HepG2 (cell line): ENCODE measurements around the gene ATP8A2. TPM values are rescaled to one million over a fixed set of nuclear protein-coding genes. Genes with fewer than 3 reads are reported as not detected.

Source experiments
- ATAC-seq: fragments of 200-7000 bp; cut with Tn5 transposase; 3 replicates; pipeline ENCODE4 v1.9.1; 2020; ENCODE audit warnings: mild to moderate bottlenecking, moderate library complexity
- BruUV-seq: library from RNA; stranded (reverse); fragments of 400-500 nt; replicated peaks from 2 replicates; lab custom pipeline; 2021; lab: Mats Ljungman, UMichigan
- CTCF ChIA-PET: fragments of 300-600 bp; formaldehyde crosslinking; extraction: SDS; loops from one replicate; lab custom pipeline; 2021; ENCODE audit warnings: low total read pairs, inconsistent platforms, low intra/inter-chr PET ratio; lab: Yijun Ruan, JAX
- POLR2A ChIA-PET: fragments of 350-600 bp; sonication (Branson Sonifier 250); formaldehyde crosslinking; loops from one replicate; lab custom pipeline; 2020; ENCODE audit warnings: antibody characterized with exemption, inconsistent platforms; lab: Yijun Ruan, JAX
- DNase-seq: peaks from one replicate; pipeline ENCODE4 v3.0.0-alpha.2; 2015; ENCODE audit warnings: low spot score
- FAIRE-seq: peaks from 3 replicates; lab custom pipeline; 2011; peaks lifted over from hg19 to GRCh38; lab: Jason Lieb, UNC
- H2AFZ ChIP-seq: one replicate; pipeline ENCODE4 v1.6.1; 2011; ENCODE audit warnings: low read length, inconsistent platforms
- H3K27ac ChIP-seq: fragments of 300-600 bp; 3 replicates; pipeline ENCODE4 v1.8.0; 2011; ENCODE audit warnings: mixed run types, mild to moderate bottlenecking, mixed read lengths, low read length, inconsistent platforms; ENCODE audit not compliant: insufficient read depth; ENCODE audit errors: extremely low read length
- H3K27me3 ChIP-seq, 2 experiments: fragments of 200-600 bp in 1 of 2; 2 replicates in 1 of 2; 3 replicates in 1 of 2; pipeline versions ENCODE4 v1.6.0 to v1.8.0; 2011; ENCODE audit warnings: low read length in 2 of 2, mild to moderate bottlenecking in 2 of 2, moderate library complexity in 2 of 2, inconsistent platforms in 1 of 2; ENCODE audit not compliant: insufficient read depth in 2 of 2, control insufficient read depth in 1 of 2
- H3K36me3 ChIP-seq, 2 experiments: fragments of 200-600 bp in 1 of 2; replicated peaks in 1 of 2; 2 replicates in 1 of 2; 3 replicates in 1 of 2; pipeline versions ENCODE4 v1.5.1 to v1.8.0; 2011; ENCODE audit warnings: low read length in 2 of 2, inconsistent platforms in 1 of 2; ENCODE audit not compliant: insufficient read depth in 2 of 2, control insufficient read depth in 1 of 2
- H3K4me1 ChIP-seq: 2 replicates; pipeline ENCODE4 v1.5.1; 2012; ENCODE audit warnings: low read length, inconsistent platforms; ENCODE audit not compliant: insufficient read depth
- H3K4me2 ChIP-seq: 2 replicates; pipeline ENCODE4 v1.6.0; 2011; ENCODE audit warnings: low read depth, low read length, inconsistent platforms
- H3K4me3 ChIP-seq, 3 experiments: fragments of 200-600 bp in 1 of 3; sonication (generic), shearing (Covaris generic) in 1 of 3; replicated peaks in 1 of 3; 2 replicates each; pipeline ENCODE4 v1.5.1; 2011 to 2016; ENCODE audit warnings: low read length in 3 of 3, inconsistent platforms in 2 of 3, low read depth in 2 of 3, mild to moderate bottlenecking in 2 of 3, control low read depth in 1 of 3, mixed read lengths in 1 of 3; ENCODE audit not compliant: insufficient read depth in 1 of 3
- H3K79me2 ChIP-seq: one replicate; pipeline ENCODE4 v1.6.1; 2011; ENCODE audit warnings: low read length, inconsistent platforms; ENCODE audit not compliant: insufficient read depth
- H3K9ac ChIP-seq: 2 replicates; pipeline ENCODE4 v1.6.0; 2011; ENCODE audit warnings: mild to moderate bottlenecking, low read depth, low read length, inconsistent platforms; ENCODE audit not compliant: insufficient read depth
- H3K9me3 ChIP-seq: 2 replicates; pipeline ENCODE4 v1.5.1; 2012; ENCODE audit warnings: mild to moderate bottlenecking, low read length
- H4K20me1 ChIP-seq: 2 replicates; pipeline ENCODE4 v1.6.0; 2011; ENCODE audit warnings: inconsistent platforms, mild to moderate bottlenecking, low read length, moderate library complexity; ENCODE audit not compliant: insufficient read depth
- AGO1 ChIP-seq: fragments of 200-400 bp; formaldehyde crosslinking; IDR thresholded peaks from 2 replicates; pipeline ENCODE4 v1.6.1; 2017; ENCODE audit warnings: mild to moderate bottlenecking, low read depth, low read length, moderate library complexity; ENCODE audit not compliant: poor library complexity, severe bottlenecking
- CREM ChIP-seq, 2 experiments: sonication (generic) in 1 of 2; formaldehyde crosslinking in 1 of 2; IDR thresholded peaks; 2 replicates each; pipeline versions ENCODE4 v1.4.0 to v1.6.1; 2016 to 2020; ENCODE audit warnings: antibody characterized with exemption in 1 of 2, mild to moderate bottlenecking in 1 of 2, missing genetic modification reagents in 1 of 2
- HCFC1 ChIP-seq: fragments of 150-350 bp; IDR thresholded peaks from 2 replicates; pipeline ENCODE4 v1.6.1; 2014; ENCODE audit warnings: low read depth, low read length
- POLR2AphosphoS2 ChIP-seq: IDR thresholded peaks from 2 replicates; pipeline ENCODE4 v1.6.1; 2011; ENCODE audit warnings: low read depth, low read length, improper control_type of control experiment
- SIX4 ChIP-seq: sonication (generic); formaldehyde crosslinking; IDR thresholded peaks from 2 replicates; pipeline ENCODE4 v1.4.0; 2020; ENCODE audit warnings: missing genetic modification reagents
- SNRNP70 ChIP-seq: fragments of 200-400 bp; formaldehyde crosslinking; IDR thresholded peaks from 2 replicates; pipeline ENCODE4 v1.6.1; 2017; ENCODE audit warnings: mild to moderate bottlenecking, low read depth, low read length, moderate library complexity
- SYNCRIP ChIP-seq: fragments of 200-400 bp; formaldehyde crosslinking; IDR thresholded peaks from 2 replicates; pipeline ENCODE4 v1.6.1; 2018; ENCODE audit warnings: mild to moderate bottlenecking, low read depth, low read length; ENCODE audit not compliant: insufficient read depth
- ZFAT ChIP-seq: sonication (generic); formaldehyde crosslinking; conservative IDR thresholded peaks from 2 replicates; pipeline ENCODE4 v1.8.1; 2023; ENCODE audit warnings: missing genetic modification reagents, inconsistent platforms
- ZKSCAN5 ChIP-seq: sonication (generic); formaldehyde crosslinking; IDR thresholded peaks from 2 replicates; pipeline ENCODE4 v1.5.1; 2020; ENCODE audit warnings: mild to moderate bottlenecking, missing genetic modification reagents
- ZNF136 ChIP-seq: sonication (generic); formaldehyde crosslinking; IDR thresholded peaks from 2 replicates; pipeline ENCODE4 v1.8.1; 2022; ENCODE audit warnings: low read depth, mild to moderate bottlenecking, moderate library complexity, missing genetic modification reagents
- ZNF160 ChIP-seq: sonication (generic); formaldehyde crosslinking; IDR thresholded peaks from 2 replicates; pipeline ENCODE4 v1.8.0; 2022; ENCODE audit warnings: mild to moderate bottlenecking, inconsistent platforms, missing genetic modification reagents
- ZNF253 ChIP-seq: sonication (generic); formaldehyde crosslinking; IDR thresholded peaks from 2 replicates; pipeline ENCODE4 v1.8.0; 2022; ENCODE audit warnings: mild to moderate bottlenecking, missing genetic modification reagents, borderline replicate concordance
- ZNF33A ChIP-seq: sonication (generic); formaldehyde crosslinking; IDR thresholded peaks from 2 replicates; pipeline ENCODE4 v1.5.1; 2020; ENCODE audit warnings: missing genetic modification reagents, mild to moderate bottlenecking, moderate library complexity, borderline replicate concordance
- ZNF343 ChIP-seq: sonication (generic); formaldehyde crosslinking; IDR thresholded peaks from 2 replicates; pipeline ENCODE4 v1.4.0; 2020; ENCODE audit warnings: mild to moderate bottlenecking, missing genetic modification reagents
- ZNF878 ChIP-seq: sonication (generic); formaldehyde crosslinking; IDR thresholded peaks from 2 replicates; pipeline ENCODE4 v1.8.1; 2023; ENCODE audit warnings: mild to moderate bottlenecking, missing genetic modification reagents, moderate library complexity
- ZSCAN9 ChIP-seq: IDR thresholded peaks from 2 replicates; pipeline ENCODE4 v1.6.1; 2016; ENCODE audit warnings: borderline replicate concordance
- WGBS: methylation state at CpG from one replicate; pipeline ENCODE4 v1.1.6; 2017; ENCODE audit warnings: low lambda C conversion rate; 5-methylcytosine and 5-hydroxymethylcytosine counted together
- in situ Hi-C: cut with HindIII; loops from 2 replicates; pipeline ENCODE4 v1.10.0; 2017; ENCODE audit warnings: low pct_unique_long_range_greater_than_20kb; ENCODE audit not compliant: extremely low pct_ligation_motif_present
- intact Hi-C: fragments of 100-400 bp; cut with micrococcal nuclease; formaldehyde crosslinking; loops from one replicate; pipeline ENCODE4 v1.10.0; 2022; ENCODE audit not compliant: unreplicated experiment
- polyA plus RNA-seq, 8 experiments: library from polyadenylated mRNA; depleted of rRNA in 3 of 8; stranded (reverse) in 7 of 8; unstranded in 1 of 8; fragments of >200 nt; fragmentation: Illumina TruSeq in 4 of 8; extraction: Trizol in 4 of 8; gene quantifications; 2 replicates each; pipeline versions ENCODE4 v1.2.1 to v1.2.3, GENCODE V29; 2011 to 2016; ENCODE audit warnings: low read depth in 4 of 8, missing spikeins in 1 of 8, mixed read lengths in 1 of 8; ENCODE audit not compliant: insufficient read depth in 1 of 8
- total RNA-seq, 5 experiments: library from RNA; depleted of rRNA; stranded (reverse); fragments of >200 nt; fragmentation: Illumina TruSeq; extraction: Trizol; gene quantifications; 2 replicates each; pipeline ENCODE4 v1.2.3, GENCODE V29; 2016; ENCODE audit warnings: low read depth in 1 of 5
- TF ChIP-seq, protein P1 (sequence below): IDR thresholded peaks from 2 replicates; pipeline ENCODE4 v1.6.1; 2016; ENCODE audit warnings: missing compliant biosample characterization, missing genetic modification reagents, borderline replicate concordance
- TF ChIP-seq, protein P2 (sequence below): sonication (generic); formaldehyde crosslinking; IDR thresholded peaks from 2 replicates; pipeline ENCODE4 v1.5.1; 2020; ENCODE audit warnings: mild to moderate bottlenecking, moderate library complexity, missing genetic modification reagents

ATP8A2 gene
- total and polyA plus RNA-seq, 2 of the 13 experiments (the other 11 are each of a cell fraction or from before 2014, with no cell fraction given) = 0.09 TPM; not detected in 1

DNA sequence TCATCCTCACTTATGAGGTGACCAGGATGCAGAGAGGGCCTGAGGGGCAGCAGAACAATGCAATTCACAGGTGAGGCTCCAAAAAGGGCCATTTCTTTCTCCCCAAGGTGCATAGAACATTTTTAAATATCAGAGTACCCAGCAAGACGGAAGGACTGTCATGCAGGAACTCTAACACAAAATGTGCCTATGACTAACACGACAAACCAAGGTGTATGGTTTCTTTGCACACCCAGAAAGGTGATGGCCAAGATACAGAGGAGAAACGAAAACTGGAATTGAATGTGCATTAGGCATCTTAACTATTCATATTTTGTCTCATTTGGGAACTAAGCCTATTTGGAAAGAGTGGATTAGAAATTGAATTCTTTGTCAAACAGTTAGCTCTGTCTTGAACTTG lies 650.2 kb downstream of the ATP8A2 start:
- DNase-seq (no peak), ATAC-seq (no peak), FAIRE-seq (no peak)
- no peak overlapping the region for H3K4me3 ChIP-seq
- WGBS = 0% methylated on average over 3 of the region's 3 CpGs
- BruUV-seq = no TSS peak
- CTCF ChIA-PET = no interaction called here
- H3K9me3 ChIP-seq = no peaks in the 10 kb centered on the region
- no peaks in the 10 kb centered on the region for H4K20me1 ChIP-seq
- no peak overlapping the region for H3K4me2 ChIP-seq
- no peak overlapping the region for H3K27ac ChIP-seq
- no peaks in the 10 kb centered on the region for H3K4me1 ChIP-seq
- H2AFZ ChIP-seq = no peak overlapping the region
- H3K36me3 ChIP-seq = no peaks in the 10 kb centered on the region
- POLR2A ChIA-PET = no interaction called here
- in situ Hi-C loops = no loop called here
- no peak for TF ChIP-seq ZNF33A (CRISPR knock-in tag)
- TF ChIP-seq CREM (IDR thresholded peaks at IDR 0.05) = no peak
- TF ChIP-seq CREM (CRISPR knock-in tag; IDR thresholded peaks at IDR 0.05) = no peak
- no peak for TF ChIP-seq HCFC1
- TF ChIP-seq ZKSCAN5 (CRISPR knock-in tag) = no peak
- TF ChIP-seq, protein P1, sequence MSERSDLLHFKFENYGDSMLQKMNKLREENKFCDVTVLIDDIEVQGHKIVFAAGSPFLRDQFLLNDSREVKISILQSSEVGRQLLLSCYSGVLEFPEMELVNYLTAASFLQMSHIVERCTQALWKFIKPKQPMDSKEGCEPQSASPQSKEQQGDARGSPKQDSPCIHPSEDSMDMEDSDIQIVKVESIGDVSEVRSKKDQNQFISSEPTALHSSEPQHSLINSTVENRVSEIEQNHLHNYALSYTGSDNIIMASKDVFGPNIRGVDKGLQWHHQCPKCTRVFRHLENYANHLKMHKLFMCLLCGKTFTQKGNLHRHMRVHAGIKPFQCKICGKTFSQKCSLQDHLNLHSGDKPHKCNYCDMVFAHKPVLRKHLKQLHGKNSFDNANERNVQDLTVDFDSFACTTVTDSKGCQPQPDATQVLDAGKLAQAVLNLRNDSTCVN (CRISPR knock-in tag) = no peak
- TF ChIP-seq ZSCAN9 (CRISPR knock-in tag) = no peak
- TF ChIP-seq, protein P2, sequence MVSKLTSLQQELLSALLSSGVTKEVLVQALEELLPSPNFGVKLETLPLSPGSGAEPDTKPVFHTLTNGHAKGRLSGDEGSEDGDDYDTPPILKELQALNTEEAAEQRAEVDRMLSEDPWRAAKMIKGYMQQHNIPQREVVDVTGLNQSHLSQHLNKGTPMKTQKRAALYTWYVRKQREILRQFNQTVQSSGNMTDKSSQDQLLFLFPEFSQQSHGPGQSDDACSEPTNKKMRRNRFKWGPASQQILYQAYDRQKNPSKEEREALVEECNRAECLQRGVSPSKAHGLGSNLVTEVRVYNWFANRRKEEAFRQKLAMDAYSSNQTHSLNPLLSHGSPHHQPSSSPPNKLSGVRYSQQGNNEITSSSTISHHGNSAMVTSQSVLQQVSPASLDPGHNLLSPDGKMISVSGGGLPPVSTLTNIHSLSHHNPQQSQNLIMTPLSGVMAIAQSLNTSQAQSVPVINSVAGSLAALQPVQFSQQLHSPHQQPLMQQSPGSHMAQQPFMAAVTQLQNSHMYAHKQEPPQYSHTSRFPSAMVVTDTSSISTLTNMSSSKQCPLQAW = no peak
- TF ChIP-seq ZNF343 = no peak
- TF ChIP-seq SNRNP70 = no peak
- no peak for TF ChIP-seq SIX4 (CRISPR knock-in tag)
- no peak for TF ChIP-seq ZNF136
- no peak for TF ChIP-seq POLR2AphosphoS2
- no peak for TF ChIP-seq ZNF878 (CRISPR knock-in tag)
- no peak for TF ChIP-seq AGO1
- no peak for TF ChIP-seq ZNF253
- TF ChIP-seq ZNF160 = no peak
- no peak for TF ChIP-seq ZFAT (CRISPR knock-in tag)
- TF ChIP-seq SYNCRIP = no peak
- peaks cover 0 to 22% of the 10 kb centered on the region in 2 experiments; a peak in 4 of 5 replicates for H3K27me3 ChIP-seq
- no peaks in the 10 kb centered on the region for H3K79me2 ChIP-seq
- intact Hi-C loops = no loop called here
- no peak overlapping the region for H3K9ac ChIP-seq
